HG02623 (cell line): ENCODE measurements around the gene EMP2.

Source experiments
- ATAC-seq: cut with Tn5 transposase; IDR thresholded peaks from one replicate; pipeline ENCODE4 v1.9.1; 2021; ENCODE audit warnings: moderate library complexity; ENCODE audit not compliant: unreplicated experiment

The EMP2 gene

DNA sequence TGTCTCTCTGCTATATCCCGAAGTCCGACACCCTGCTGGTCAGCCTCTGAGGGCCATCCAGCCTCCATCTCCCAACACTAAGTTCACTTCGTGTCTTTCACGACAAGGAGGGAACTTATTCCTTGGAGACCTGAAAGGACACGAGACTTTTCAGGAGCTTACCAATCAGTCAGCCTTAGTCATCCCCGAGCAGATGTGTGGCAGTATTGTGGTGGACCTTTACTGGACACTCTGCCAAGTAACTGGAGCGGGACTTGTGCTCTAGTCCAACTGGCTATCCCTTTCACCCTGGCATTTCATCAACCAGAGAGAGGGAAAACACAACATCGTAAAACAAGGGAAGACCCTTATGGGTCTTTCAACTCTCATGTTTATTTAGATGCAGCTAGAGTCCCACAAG, 87.1 kb downstream of the EMP2 start:
- ATAC-seq = no peak

DNA sequence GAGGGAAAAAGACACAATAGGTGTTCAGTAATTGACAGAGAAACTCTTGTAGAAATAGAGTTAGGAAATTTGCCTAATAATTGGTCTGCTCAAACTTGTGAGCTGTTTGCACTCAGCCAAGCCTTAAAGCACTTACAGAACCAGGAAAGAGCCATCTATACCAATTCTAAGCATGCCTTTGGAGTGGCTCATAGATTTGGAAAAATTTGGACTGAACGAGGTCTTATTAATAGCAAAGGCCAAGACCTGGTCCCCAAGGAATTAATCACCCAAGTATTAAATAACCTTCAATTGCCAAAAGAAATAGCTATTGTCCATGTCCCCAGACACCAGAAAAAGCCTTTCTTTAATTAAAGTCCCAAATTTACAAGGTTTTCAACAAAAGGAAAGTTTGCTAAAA, 90.3 kb downstream of the EMP2 start:
- ATAC-seq = no peak

DNA sequence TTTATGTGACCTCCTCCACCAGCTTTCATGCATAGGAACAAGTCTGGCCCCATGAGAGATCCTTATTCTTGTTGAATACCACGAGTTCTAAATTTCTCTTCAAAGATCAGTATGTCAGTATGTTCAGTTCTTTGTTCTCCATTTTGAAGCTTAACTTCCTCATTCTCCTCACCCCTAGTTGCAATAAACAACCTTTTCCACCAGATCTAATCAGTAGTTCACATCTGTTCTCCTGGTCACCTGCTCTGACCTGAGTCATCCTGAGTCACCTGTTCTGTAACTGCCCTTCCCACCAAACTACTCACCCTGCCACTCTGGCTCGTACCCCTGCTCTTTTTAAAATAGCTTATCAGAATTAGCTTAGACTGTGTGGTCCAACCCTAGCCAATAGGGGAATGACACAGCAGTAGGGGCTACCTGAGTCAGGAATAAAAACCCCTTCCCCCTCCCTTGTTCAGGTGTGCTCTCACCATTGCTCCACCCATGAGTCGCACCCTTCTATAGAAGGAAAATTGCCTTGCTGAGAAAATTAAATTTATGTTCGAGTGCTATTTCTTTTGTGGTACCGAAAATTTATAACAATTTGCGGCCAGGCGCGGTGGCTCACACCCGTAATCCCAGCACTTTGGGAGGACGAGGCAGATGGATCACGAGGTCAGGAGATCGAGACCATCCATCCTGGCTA, 94.6 kb downstream of the EMP2 start:
- ATAC-seq = no peak

DNA sequence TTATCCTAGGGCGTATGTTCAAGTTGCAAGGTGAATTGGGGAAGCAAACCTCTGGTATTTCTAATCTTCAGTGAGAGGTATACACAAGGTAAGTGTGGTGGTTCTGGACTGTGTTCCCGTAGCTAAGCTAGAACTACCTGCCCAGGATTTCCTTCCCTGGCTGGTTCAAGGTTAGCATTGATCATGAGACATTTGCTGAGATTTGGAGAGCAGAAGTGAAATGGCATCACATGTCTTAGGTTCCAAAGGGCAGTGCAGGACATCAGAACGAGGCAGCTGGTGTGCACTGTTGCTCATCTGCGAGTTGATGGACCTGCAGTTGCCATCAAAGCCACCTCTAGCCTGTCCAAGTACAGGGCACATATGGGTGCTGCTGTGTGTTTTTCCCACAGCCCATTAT, 95.2 kb downstream of the EMP2 start:
- no peak for ATAC-seq

- no peak for ATAC-seq
Measured at GRCh38 chr16:10480151-10480550, 100.2 kb downstream of the EMP2 start.
